Ramos (cell line): ENCODE results near the gene SYNDIG1.

Source experiments
- in situ Hi-C: fragments of 300-500 bp; cut with MboI; formaldehyde crosslinking; loops from one replicate; pipeline ENCODE4 v1.14.3; 2022; ENCODE audit warnings: low sequenced_read_pairs; ENCODE audit not compliant: unreplicated experiment

SYNDIG1 gene

DNA sequence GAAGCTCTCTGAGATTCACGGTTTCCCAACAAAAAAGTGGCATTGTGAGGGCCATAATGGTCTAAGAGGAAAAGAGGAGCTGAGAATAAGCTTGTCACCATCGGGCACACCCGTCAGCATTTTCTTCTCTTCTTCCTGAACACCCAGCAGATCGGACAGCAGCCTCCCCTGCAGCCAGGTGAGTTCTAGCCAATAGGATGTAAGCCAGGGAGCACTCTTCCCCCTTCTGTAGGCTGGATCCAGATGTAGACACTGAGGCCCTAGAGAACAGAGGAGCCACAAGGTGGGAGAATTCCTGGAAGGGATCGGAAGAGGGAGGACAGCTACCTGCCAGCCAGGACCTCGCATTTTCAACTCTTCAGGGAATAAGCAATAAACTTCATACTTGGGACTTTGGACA is 228.0 kb downstream of the SYNDIG1 start:
- in situ Hi-C loops: no loop called here

DNA sequence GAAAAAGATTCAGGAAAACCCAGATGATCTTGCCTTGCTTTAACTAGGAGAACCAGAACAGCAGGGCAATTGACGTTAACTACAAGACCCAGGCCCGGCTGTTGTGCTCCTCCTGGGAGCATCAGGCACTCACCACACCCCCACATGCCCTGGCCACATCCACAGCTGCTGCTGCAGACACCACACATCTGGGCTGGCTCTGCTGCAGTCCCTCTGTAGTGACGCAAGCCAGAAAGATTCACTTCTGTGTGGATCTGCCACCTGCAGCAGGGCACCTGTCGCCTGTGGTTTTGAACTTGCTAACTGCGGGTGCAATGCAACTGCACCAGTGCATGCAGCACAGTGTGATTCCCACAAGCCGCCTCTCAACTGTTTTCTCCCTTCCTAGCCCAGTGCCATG is 228.8 kb downstream of the SYNDIG1 start:
- in situ Hi-C loops: no loop called here

DNA sequence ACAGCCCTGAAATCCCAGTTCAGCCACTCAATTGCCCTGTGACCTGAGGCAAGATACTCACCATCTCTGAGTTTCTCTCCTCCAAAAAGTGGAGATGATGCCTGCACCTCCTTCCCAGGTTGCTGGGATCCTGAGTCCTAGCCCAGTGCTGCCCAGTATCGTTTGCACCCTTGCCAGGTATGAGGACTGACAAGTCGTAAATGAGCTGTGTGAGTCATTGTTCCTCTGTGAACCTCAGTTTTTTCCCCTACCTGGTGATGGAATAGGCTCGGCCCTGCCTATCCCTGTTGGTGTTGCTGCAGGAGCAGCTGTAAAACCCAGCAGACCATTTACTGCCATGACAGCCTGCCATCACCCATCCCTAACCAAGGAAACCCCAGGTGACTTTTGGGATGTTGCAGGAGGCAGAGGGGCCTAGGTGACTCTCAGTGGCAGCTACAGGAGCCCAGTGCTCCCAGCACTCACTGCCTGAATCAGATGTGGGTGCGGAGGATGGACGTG is 229.3 kb downstream of the SYNDIG1 start:
- in situ Hi-C loops: no loop called here

DNA sequence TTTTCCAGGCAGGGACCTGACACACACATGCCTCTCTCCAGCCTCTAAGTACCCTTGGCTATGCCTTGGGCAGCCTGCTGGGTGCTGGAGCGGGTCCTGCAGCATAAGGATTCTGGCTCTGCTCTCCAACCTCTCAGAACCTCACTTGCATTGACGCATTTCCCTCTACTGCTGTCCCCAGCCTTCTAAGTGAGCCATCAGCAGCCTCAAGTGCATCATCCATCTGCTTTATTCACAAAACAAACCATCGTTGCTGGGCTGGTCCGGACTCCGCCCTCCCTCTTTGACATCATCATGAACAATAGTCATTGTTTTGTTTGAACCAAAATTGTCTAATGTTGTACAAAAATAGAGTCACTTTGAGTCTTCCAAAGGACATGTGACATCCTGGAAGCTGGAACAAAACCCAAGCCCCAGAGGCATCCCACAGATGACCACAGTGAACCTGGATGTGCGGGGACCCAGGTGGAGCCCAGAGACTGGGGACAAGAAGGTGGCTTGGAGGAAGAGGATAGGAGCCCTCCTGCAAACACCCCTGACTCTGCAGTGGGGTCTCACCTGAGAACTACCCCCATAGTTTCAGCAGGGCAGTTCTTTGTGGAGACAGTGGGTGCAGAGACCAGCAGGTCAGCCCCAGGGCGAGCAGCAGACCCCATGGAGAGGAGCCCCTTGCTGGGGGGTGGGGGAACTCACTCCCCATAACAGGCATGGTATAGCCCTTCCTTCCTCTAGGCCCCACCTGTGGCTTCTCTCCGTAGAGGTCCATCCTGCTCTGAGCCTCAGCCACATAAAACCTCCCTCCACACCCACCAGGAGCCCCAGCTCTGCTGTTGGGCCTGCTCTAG is 230.1 kb downstream of the SYNDIG1 start:
- in situ Hi-C loops: no loop called here

DNA sequence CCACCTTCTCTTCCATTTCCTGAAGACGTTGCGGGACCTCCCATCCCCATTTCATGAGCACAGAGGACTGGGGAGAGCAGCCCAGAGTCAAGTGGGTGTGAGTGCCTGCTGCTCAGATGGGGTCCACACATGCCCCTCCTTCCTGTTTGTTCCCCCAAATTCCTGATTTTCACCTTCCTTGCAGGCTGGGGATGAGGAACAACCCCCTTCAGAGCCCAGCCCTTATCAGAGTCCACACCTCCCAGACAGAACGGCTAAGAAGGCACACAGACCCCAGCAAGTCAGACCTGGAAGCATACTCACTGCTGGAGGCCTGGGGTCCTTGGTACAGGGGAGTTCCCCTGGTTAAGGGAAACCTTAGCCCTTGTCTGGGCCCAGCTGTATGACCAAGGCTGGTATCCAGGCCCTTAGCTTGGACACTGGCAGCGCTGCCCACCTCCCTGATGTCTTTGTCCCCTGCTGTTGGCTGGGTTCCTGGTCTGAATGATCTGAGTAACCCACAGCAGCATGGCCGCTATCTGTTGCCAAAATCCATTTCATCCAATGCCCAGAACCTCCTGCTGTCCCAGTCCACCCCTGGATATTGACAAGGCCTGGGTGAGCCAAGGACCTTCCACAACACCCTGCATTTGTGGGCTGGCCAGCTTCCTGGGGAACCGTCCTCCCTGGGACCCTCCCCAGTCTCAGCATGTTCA is 230.9 kb downstream of the SYNDIG1 start:
- in situ Hi-C loops: no loop called here

DNA sequence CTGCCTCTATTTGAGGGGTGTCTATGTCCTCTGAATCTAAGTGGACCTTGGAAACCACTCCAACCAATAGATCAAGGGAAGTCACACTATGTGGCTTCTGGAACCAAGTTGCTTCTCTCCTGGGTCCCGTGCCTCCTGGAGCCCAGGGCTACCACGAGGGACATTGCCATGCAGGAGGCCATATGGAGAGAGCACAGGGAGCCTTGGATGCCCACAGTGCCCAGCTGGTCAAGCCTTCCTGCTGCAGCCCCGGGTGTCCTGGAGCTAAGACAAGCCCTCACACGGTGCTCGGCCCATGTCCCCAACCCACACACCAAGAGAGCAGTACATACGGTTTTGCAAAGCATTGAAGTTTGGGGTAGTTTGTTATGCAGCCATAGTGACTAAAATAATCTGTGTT is 231.6 kb downstream of the SYNDIG1 start:
- in situ Hi-C loops: no loop called here

DNA sequence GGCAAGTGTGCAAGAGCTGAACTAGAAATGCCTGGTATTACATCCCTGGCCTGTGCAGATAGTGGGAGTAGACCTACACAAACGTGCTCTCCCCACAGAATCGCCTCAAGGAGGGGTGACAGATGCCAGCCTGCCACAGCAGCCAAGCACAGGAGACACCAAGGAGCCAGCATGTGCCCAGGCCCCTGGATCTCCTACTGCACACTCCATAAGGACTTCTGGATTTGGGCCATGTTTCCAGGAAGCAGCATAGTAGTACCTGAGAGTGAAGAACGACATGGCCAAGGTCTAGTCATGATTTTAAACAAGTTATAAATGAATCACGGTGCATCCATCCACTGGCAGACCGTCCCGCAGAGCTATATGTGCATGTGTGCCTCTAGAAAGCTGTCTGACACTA is 232.2 kb downstream of the SYNDIG1 start:
- in situ Hi-C loops: no loop called here

DNA sequence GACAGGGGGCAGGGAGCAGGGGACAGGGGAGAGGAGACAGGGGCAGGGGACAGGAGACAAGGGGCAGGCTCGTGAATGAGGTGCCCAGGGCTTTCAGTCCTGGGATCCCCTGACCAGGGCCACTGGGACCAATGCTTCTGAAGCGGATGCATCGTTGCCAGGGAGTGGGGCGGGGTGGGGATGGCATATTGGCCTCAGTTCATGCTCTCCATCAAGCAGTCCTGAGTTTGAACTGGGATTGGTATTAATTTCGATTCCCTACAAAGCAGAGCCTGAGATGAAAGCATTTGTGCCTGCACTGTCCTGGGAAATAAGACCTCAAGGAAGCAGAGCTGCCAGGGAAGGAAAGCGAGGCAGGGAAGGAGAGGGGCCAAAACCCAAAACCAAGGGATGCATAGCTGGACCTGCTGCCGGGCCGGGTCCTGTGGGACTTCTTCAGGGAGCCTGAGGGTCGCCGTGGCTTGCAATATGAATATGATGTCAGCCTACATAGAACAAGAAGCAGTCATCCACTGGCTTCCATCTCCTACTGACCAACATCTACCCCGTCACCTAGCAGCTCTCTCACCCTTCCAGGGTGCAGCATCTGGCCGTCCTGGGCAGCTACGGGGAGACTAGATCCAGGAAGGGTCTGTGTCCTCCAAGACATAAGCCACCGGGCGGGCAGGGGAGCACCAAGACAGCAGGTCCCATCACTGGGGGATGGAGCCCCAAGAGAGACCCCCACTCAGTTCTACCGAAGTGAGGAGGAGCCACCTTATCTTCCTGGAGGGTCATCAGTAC is 233.3 kb downstream of the SYNDIG1 start:
- in situ Hi-C loops: no loop called here

DNA sequence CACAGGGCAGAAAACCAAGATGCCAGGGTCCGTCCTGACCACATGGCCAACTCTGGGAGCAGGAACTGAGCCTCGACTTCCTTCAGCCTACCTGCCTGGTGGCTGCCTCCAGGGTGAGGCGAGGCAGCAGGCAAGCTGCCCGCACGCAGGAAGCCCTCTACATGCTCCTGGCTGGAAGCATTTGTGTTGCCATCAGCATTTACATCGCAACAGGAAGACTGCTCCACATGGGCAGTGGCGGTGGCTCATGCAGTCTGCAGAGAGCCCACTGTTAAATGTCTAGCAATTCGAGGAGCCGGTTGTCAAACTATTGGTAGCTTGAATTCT is 233.8 kb downstream of the SYNDIG1 start:
- in situ Hi-C loops: no loop called here

DNA sequence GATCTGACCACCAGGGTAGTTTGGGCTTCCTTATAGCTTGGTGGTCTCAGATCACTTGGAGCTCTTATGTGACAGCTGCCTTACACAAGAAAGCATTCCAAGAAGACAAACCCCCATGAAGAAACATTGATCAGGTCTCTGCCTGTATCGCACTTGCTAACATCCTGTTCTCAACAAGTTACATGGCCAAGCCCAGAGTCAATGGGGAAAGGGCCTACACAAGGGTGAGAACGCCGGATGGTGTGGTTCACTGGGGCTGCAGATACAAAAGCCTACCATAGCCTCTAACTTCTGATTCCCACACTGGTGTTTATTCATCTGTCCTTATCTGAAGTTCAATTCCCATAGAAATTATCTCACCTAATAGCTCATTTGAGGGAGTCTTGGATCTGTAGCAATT is 235.5 kb downstream of the SYNDIG1 start:
- in situ Hi-C loops: no loop called here

DNA sequence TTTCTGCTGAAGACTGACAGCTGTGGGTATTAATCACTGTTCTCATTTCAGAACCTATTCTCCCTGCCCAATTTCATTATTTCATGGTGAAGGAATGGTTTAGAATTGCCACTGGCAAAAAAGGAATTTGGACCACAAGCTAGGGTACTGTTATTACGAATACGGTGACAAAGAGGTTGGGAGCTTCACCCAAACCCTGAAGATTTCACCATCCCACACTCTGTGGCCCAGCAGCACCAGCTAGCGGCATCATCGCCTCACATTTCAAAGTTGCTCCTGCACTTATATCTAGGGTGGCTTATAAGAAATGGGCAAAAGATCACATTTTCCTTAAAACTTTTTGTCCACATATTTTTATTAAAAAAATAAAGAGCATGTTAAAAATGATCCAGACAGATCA is 236.1 kb downstream of the SYNDIG1 start:
- in situ Hi-C loops: no loop called here

DNA sequence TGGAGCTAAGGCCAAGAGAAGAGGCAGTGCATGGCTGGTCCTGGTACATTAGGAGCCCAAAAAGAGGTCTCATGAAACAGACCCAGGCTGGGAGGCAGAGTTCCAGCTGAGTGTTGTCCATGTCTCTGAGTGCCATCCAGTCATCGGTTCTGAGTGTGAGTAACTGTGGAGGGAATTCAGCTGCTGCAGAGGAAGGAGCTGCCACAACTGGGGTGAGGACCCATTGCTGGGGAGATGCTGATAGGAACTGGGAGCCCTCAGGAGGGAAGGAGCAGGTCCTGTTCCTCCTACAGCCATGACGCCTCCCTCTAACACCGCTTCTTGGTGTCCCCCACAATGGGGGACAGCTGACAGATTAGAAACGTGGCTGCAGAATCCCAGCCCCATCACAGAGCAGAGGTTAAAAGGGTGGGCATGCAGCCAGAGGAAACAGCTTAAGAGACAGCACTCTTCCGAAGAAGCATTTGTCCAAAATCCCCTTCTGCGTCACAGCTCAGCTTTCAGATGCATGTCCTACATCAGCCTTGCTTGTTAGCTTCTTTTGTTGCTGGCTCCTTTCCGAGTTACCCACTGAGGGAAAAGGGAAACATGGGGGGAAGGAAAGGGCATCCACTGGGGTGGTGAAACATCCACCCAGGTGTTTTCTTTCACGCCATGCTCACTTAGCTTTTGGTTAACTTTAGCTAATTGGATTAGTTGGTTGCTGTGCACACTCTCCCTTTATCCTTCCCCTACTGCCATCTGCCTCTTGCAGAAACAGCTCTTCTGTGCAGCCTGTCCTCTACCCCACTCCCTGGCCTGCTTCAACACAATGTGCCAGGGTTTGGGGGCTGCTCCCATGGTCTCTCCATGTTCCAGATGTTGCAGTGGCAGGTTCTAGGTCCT is 239.2 kb downstream of the SYNDIG1 start:
- in situ Hi-C loops: no loop called here
